Ectodermal cell (in vitro differentiated cells): ENCODE data around the gene STOML3.

Experiments
- H3K27ac ChIP-seq: 2 replicates; pipeline ENCODE4 v1.7.0; 2013; ENCODE audit warnings: mild to moderate bottlenecking, low read depth, low read length; ENCODE audit not compliant: insufficient read depth, poor library complexity, severe bottlenecking
- H3K27me3 ChIP-seq: 2 replicates; pipeline ENCODE4 v1.7.0; 2013; ENCODE audit warnings: mild to moderate bottlenecking, low read length; ENCODE audit not compliant: insufficient read depth, control insufficient read depth, poor library complexity, severe bottlenecking
- H3K36me3 ChIP-seq: one replicate; pipeline ENCODE4 v1.7.0; 2013; ENCODE audit warnings: low read length; ENCODE audit not compliant: control insufficient read depth, insufficient read depth
- H3K4me1 ChIP-seq: one replicate; pipeline ENCODE4 v1.7.0; 2013; ENCODE audit warnings: low read length; ENCODE audit not compliant: control insufficient read depth, insufficient read depth
- H3K4me3 ChIP-seq: 2 replicates; pipeline ENCODE4 v1.7.0; 2013; ENCODE audit warnings: low read depth, low read length, control low read depth; ENCODE audit not compliant: insufficient read depth
- H3K9me3 ChIP-seq: 2 replicates; pipeline ENCODE4 v1.7.0; 2013; ENCODE audit warnings: mild to moderate bottlenecking, low read length, moderate library complexity; ENCODE audit not compliant: control insufficient read depth
- WGBS, 2 experiments: methylation state at CpG; one replicate each; pipeline ENCODE4 v1.1.7; 2013; ENCODE audit warnings: missing lambda C conversion rate in 2 of 2; 5-methylcytosine and 5-hydroxymethylcytosine counted together

Gene STOML3

DNA sequence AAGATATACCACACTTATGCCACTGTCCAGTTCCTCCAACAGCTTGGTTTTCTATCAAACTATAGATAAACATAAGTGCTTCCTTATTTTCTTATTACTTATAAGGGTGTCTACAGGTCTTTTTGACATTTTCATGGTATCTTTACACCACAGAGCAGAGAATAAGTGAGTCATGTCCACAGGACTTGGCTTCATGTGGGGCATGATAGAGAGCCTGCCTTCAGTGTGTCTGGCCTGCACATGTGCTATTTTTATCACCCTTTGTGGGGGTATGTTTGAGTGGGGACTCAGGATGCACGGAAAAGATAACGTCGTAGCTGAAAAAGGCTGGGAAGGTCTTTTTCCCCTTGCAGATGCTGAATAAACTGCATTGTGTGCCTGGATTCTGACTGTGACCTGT lies 8.1 kb upstream of the STOML3 start:
- 97 to 99% methylated on average over 3 of the region's 3 CpGs for WGBS, 2 experiments
- Histone ChIP-seq H3K27ac (no peak overlapping the region), H3K9me3 (no peaks in the 10 kb centered on the region), H3K4me3 (no peak overlapping the region), H3K27me3 (no peaks in the 10 kb centered on the region), H3K36me3 (no peaks in the 10 kb centered on the region), H3K4me1 (no peaks in the 10 kb centered on the region)

DNA sequence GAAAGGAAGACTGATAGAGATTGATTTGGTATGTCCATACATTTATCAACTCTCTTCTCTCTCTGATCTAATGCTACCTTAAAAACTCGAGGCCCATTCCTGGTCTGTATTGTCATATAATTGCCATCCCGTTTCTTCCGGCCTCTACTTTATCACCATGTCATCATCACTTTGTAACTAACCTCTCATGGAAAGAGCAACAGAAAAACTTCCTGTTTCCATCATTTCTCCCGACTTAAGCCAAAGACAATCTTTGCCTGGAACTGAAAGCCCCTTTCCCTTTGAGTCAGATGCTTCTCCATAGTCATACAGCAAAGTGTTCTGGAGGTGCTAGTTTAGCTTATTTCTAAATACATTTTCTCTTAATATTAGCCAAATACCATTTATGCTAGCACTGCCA lies 2.8 kb upstream of the STOML3 start:
- H3K36me3 ChIP-seq = no peaks in the 10 kb centered on the region
- H3K27me3 ChIP-seq = no peaks in the 10 kb centered on the region
- no peaks in the 10 kb centered on the region for H3K9me3 ChIP-seq
- H3K4me1 ChIP-seq = peaks cover 9% of the 10 kb centered on the region
- H3K4me3 ChIP-seq = no peak overlapping the region
- 91 to 93% methylated on average over 4 of the region's 4 CpGs for WGBS, 2 experiments
- no peak overlapping the region for H3K27ac ChIP-seq

DNA sequence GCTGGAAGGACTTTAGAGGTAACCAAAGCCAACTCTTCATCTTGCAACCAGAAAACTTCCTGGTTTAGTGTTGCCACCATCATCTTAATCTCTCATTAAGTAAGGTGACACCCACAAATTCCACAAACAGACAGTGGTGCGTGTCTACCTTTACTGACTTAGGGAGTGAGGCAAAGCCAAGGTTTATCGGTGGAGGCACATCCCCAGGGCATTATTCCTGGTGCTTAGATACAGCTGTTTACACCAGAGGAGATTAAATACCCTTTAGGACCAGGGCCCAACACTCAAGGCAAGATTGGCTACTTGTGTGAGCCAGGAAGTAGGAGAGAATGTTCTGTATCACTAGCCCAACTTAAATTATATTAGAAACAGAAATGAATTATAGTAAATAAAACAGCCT lies 9.5 kb downstream of the STOML3 start:
- peaks cover 16% of the 10 kb centered on the region for H3K4me1 ChIP-seq
- no peak overlapping the region for H3K27ac ChIP-seq
- 79 to 81% methylated on average over 2 of the region's 2 CpGs for WGBS, 2 experiments
- H3K27me3 ChIP-seq = no peaks in the 10 kb centered on the region
- no peaks in the 10 kb centered on the region for H3K36me3 ChIP-seq
- H3K9me3 ChIP-seq = no peaks in the 10 kb centered on the region
- H3K4me3 ChIP-seq = no peak overlapping the region

DNA sequence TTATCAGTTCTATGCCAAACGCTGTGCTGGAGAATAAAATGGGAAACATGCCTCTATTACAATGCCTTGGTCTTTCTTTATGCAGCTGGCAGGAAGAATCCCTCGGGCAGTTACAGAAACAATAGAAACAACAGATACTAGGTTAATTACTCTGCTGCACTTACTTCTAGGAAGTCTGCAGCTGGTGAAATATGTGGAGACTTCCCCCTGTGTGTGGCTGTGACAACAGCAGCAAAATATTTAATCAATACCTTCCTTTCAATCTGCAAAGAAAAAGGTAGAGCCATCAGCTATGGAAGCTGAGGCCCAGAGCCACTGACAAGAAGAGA lies 9.9 kb downstream of the STOML3 start:
- Histone ChIP-seq H3K4me1 (peaks cover 16% of the 10 kb centered on the region), H3K27me3 (no peaks in the 10 kb centered on the region), H3K4me3 (no peak overlapping the region), H3K9me3 (no peaks in the 10 kb centered on the region), H3K27ac (peak overlapping the region; percentile 4), H3K36me3 (no peaks in the 10 kb centered on the region)
- WGBS, 2 experiments = 11 to 35% methylated on average over 2 of the region's 2 CpGs

DNA sequence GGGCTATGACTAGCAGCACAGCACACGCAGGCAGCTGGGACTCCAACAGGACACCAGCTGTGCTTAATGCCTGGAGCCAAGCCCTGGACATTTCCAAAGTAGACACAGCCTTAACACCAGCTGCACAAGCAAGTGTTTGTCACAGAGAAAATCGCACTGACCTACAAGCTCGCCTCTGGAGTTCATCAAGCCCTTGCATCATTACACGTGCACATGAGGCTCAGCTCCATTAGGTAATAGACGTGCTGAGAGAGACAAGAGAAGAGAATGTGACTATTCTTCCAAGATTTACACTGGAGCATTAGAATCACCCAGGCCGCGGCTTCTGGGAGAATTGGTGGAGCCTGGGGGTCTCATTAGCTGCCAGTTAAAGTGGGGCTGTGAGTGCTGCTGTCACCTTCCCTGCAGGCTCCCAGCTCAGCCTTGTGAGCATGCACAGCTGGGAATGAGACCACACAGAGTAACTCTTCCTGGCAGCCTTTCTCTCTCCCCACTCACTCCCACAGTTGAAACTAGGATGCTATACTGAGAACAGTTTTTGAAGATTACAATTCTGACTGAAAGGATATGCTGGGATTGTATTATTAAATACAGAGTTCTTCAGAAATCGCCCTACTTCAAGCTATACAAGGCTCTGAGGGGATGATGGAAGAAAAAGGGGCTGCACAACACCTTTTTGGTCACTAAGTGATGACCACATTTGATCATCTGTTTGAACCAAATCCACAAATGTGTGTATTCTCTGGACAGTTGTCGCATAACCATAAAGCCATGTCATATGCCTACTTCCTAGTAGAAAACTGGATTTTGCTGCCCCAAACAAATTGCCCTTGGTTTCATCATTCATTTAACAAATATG lies 10.5 kb downstream of the STOML3 start:
- Histone ChIP-seq H3K4me1 (peaks cover 16% of the 10 kb centered on the region), H3K9me3 (no peaks in the 10 kb centered on the region), H3K27me3 (no peaks in the 10 kb centered on the region), H3K4me3 (no peak overlapping the region), H3K36me3 (no peaks in the 10 kb centered on the region), H3K27ac (peak overlapping the region; percentile 52)
- 37 to 42% methylated on average over 9 of the region's 9 CpGs for WGBS, 2 experiments

DNA sequence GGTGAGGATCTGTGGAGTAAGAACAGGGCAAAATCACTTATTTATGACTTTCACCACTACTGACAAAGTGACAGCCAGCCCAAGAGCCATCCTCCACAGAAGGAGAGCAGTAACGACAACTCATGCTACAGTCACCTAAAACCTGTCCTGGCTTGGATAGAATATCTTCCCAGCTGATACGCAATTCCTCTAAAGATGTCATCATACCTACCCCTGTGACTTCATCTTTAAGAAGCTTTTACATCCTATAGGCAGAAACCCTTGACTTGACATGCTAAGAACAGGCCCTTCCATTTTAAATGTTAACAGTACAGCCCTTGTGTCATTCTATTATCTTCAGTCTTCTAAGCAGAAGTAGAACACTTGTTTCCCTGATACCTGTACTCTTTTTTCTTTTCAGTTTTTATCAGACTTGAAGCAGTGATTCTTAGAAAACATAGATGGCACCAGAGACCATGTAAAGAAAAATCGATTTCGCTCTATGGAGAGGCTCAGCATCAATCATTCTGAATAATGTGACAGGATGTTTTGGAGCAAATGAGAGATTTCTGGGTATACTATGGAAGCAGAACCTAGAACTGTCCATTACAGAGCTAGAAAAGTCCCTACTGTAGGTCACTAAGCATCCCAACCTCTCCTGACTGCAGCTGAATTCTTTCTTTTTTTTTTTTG lies 20.1 kb downstream of the STOML3 start:
- Histone ChIP-seq H3K27ac (no peak overlapping the region), H3K4me3 (no peak overlapping the region), H3K36me3 (no peaks in the 10 kb centered on the region), H3K4me1 (no peaks in the 10 kb centered on the region), H3K9me3 (no peaks in the 10 kb centered on the region), H3K27me3 (no peaks in the 10 kb centered on the region)
- 92 to 93% methylated on average over 4 of the region's 4 CpGs for WGBS, 2 experiments

DNA sequence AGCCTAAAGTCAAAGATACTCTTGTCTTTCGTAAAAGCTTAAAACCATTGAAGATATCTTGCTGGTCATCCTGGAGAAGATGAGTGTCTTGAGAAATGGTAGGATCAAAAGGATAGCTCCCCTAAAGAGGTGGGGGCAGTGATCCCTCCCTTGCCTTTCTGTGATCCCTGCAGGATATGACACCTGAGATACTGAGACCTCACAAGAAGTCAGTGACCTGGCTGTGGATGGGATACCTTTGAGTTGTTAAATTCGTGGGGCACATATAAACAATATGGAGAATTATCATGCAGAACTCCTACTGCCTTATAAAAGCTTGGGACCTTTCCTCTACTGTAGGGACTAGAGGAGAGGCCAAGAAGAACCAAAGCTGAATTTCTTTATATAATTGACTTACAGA lies 21.4 kb downstream of the STOML3 start:
- no peaks in the 10 kb centered on the region for H3K4me1 ChIP-seq
- no peaks in the 10 kb centered on the region for H3K9me3 ChIP-seq
- no peaks in the 10 kb centered on the region for H3K27me3 ChIP-seq
- 76 to 89% methylated on average over 1 to 2 of the region's 2 CpGs for WGBS, 2 experiments
- H3K36me3 ChIP-seq = no peaks in the 10 kb centered on the region
- H3K27ac ChIP-seq = no peak overlapping the region
- no peak overlapping the region for H3K4me3 ChIP-seq

DNA sequence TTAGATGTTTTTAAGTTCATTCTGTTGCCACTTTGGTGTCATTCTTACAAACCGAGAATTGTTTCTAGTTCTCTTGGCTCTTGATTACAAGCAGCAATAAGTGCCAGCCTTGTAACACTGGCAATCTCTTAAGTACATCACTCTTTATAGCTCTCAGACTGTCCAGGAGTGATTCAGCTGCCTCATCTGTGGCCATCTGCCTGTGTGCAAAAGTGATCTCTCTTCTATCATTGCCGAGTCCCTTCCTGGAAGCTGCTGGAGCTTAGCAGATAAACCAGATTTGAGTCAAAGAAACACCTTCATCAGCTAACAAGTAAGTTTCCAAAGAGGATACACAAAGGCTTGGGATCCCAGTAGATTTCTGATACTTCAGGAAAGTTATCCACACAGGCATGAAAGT lies 23.2 kb downstream of the STOML3 start:
- H3K27me3 ChIP-seq = no peaks in the 10 kb centered on the region
- H3K4me1 ChIP-seq = no peaks in the 10 kb centered on the region
- H3K27ac ChIP-seq = no peak overlapping the region
- H3K9me3 ChIP-seq = no peaks in the 10 kb centered on the region
- H3K36me3 ChIP-seq = no peaks in the 10 kb centered on the region
- no peak overlapping the region for H3K4me3 ChIP-seq
- 91 to 95% methylated on average over 2 of the region's 2 CpGs for WGBS, 2 experiments

DNA sequence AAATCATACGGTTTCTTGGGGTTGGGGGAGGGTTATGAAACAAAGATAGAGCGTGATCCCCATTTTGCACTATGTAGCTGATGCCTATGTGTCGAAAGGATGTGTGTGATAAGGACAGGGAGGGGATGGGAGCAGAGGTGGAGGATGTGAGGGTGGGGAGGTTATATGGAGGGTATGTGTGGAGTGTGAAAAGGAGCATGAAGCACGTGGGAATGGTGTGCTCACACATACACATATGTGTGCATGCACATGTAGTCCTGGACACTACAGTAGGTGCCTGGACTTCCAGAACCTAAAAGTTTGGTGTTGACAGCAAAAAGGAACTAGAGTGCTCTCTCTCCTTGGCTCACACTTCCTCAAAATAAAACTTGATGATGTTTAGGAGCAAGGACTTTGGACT lies 25.4 kb downstream of the STOML3 start:
- H3K4me1 ChIP-seq = no peaks in the 10 kb centered on the region
- H3K9me3 ChIP-seq = no peaks in the 10 kb centered on the region
- no peaks in the 10 kb centered on the region for H3K27me3 ChIP-seq
- 92 to 93% methylated on average over 4 of the region's 4 CpGs for WGBS, 2 experiments
- no peak overlapping the region for H3K27ac ChIP-seq
- H3K36me3 ChIP-seq = no peaks in the 10 kb centered on the region
- no peak overlapping the region for H3K4me3 ChIP-seq

DNA sequence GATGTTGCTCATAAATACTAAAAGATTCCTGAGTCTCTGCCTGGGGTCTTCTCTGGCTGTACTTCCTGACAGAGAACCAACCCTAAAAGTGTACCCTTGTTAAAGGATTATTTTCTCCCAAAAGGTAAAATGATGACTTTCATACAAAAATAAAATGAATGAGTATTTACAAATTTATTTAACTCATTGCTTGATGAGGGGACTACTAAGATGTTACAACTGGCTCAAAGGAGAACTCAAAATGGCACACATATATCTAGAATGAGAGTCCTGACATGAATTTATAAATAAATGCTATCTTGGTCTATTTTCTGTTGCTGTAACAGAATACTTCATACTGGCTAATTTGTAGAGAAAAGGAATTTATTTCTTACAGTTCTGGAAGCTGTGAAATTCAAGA lies 30.5 kb downstream of the STOML3 start:
- Histone ChIP-seq H3K27me3 (no peaks in the 10 kb centered on the region), H3K27ac (no peak overlapping the region), H3K9me3 (no peaks in the 10 kb centered on the region), H3K4me1 (no peaks in the 10 kb centered on the region), H3K36me3 (no peaks in the 10 kb centered on the region), H3K4me3 (no peak overlapping the region)
